Dermis blood vessel endothelial cell (primary cell): ENCODE measurements around the gene NIPBL. TPM values are rescaled to one million over a fixed set of nuclear protein-coding genes. Genes with fewer than 3 reads are reported as not detected.
"Not testable (repeated sequence)": the region's sequence is repeated elsewhere in the genome, so short reads cannot be mapped to it uniquely, and the experiment has no call there.

Experiments used
- DNase-seq: peaks from one replicate; pipeline ENCODE4 v3.0.0; 2010
- total RNA-seq: library from RNA; depleted of rRNA; stranded (reverse); fragments of >200 nt; gene quantifications from 2 replicates; pipeline ENCODE4 v1.2.3, GENCODE V29; 2014

The NIPBL gene
- total RNA-seq, 1 donor from 2014 or later = 29.3 TPM

GRCh38 chr5:36902353-36902752 lies 25.8 kb downstream of the NIPBL start:
- no peak for DNase-seq

- no peak for DNase-seq
These were observed 28.1 kb downstream of the NIPBL start for GRCh38 chr5:36904677-36905076.

- DNase-seq = no peak
These were observed 32.1 kb downstream of the NIPBL start for GRCh38 chr5:36908544-36909260.

- no peak for DNase-seq
These were observed 39.1 kb downstream of the NIPBL start for GRCh38 chr5:36915653-36916052.

- not testable (repeated sequence) for DNase-seq
These were observed 40.0 kb downstream of the NIPBL start for GRCh38 chr5:36916614-36917013.

- not testable (repeated sequence) for DNase-seq
These were observed 40.8 kb downstream of the NIPBL start for GRCh38 chr5:36917358-36917757.

- no peak for DNase-seq
These were observed 42.7 kb downstream of the NIPBL start for GRCh38 chr5:36919238-36919637.

GRCh38 chr5:36919650-36920049 lies 43.1 kb downstream of the NIPBL start:
- no peak for DNase-seq

GRCh38 chr5:36928947-36929346 lies 52.4 kb downstream of the NIPBL start:
- peak; percentile 28 for DNase-seq

- DNase-seq = no peak
These were observed 52.9 kb downstream of the NIPBL start for GRCh38 chr5:36929438-36929837.

GRCh38 chr5:36932056-36932455 lies 55.5 kb downstream of the NIPBL start:
- DNase-seq = no peak

GRCh38 chr5:36932699-36933098 lies 56.1 kb downstream of the NIPBL start:
- DNase-seq = no peak

GRCh38 chr5:36934740-36935356 lies 58.3 kb downstream of the NIPBL start:
- DNase-seq = peak; percentile 4

GRCh38 chr5:36935805-36936204 lies 59.2 kb downstream of the NIPBL start:
- DNase-seq = no peak

GRCh38 chr5:36936309-36936708 lies 59.7 kb downstream of the NIPBL start:
- DNase-seq = no peak

- DNase-seq = no peak
These were observed 61.6 kb downstream of the NIPBL start for GRCh38 chr5:36938129-36938528.

GRCh38 chr5:36939969-36940858 lies 63.6 kb downstream of the NIPBL start:
- DNase-seq = peak; percentile 53

- DNase-seq = no peak
These were observed 67.0 kb downstream of the NIPBL start for GRCh38 chr5:36943584-36943983.

GRCh38 chr5:36944024-36944423 lies 67.5 kb downstream of the NIPBL start:
- DNase-seq = no peak

GRCh38 chr5:36944607-36945225 lies 68.1 kb downstream of the NIPBL start:
- DNase-seq = peak; percentile 86

- no peak for DNase-seq
These were observed 69.1 kb downstream of the NIPBL start for GRCh38 chr5:36945687-36946086.

- DNase-seq = no peak
These were observed 69.5 kb downstream of the NIPBL start for GRCh38 chr5:36946101-36946500.

- no peak for DNase-seq
These were observed 71.5 kb downstream of the NIPBL start for GRCh38 chr5:36948041-36948440.
